ENCODE results near the gene HOGA1.
"Not testable (repeated sequence)": the region's sequence is repeated elsewhere in the genome, so short reads cannot be mapped to it uniquely, and the experiment has no call there.

HOGA1 gene

GRCh38 chr10:97584060-97584797 lies at the start of gene HOGA1:
TSS of gene HOGA1 (plus strand) at chr10:97584389. CDS start at chr10:97584704, 315 bp downstream.
- no peak for DNase-seq

- DNase-seq, result peak; percentile 70
Observed at GRCh38 chr10:97534746-97535367, 49.3 kb upstream of the HOGA1 start.

- DNase-seq, result no peak
Observed at GRCh38 chr10:97537186-97537869, 46.9 kb upstream of the HOGA1 start.

- DNase-seq, result no peak
Observed at GRCh38 chr10:97538411-97538810, 45.8 kb upstream of the HOGA1 start.

GRCh38 chr10:97538839-97539238 lies 45.4 kb upstream of the HOGA1 start:
- DNase-seq, result no peak

- DNase-seq, result no peak
Observed at GRCh38 chr10:97539523-97540200, 44.5 kb upstream of the HOGA1 start.

GRCh38 chr10:97540669-97541500 lies 43.3 kb upstream of the HOGA1 start:
- no peak for DNase-seq

- DNase-seq, result peak; percentile 58
Observed at GRCh38 chr10:97542169-97543024, 41.8 kb upstream of the HOGA1 start.

- DNase-seq, result peak; percentile 73
Observed at GRCh38 chr10:97543025-97543546, 41.1 kb upstream of the HOGA1 start.

- DNase-seq, result no peak
Observed at GRCh38 chr10:97546456-97547270, 37.5 kb upstream of the HOGA1 start.

GRCh38 chr10:97547271-97547600 lies 37.0 kb upstream of the HOGA1 start:
- DNase-seq, result no peak

- no peak for DNase-seq
Observed at GRCh38 chr10:97547962-97548361, 36.2 kb upstream of the HOGA1 start.

- no peak for DNase-seq
Observed at GRCh38 chr10:97548828-97549455, 35.2 kb upstream of the HOGA1 start.

- DNase-seq, result no peak
Observed at GRCh38 chr10:97549587-97550322, 34.4 kb upstream of the HOGA1 start.

GRCh38 chr10:97550336-97551149 lies 33.6 kb upstream of the HOGA1 start:
- no peak for DNase-seq

GRCh38 chr10:97551271-97551670 lies 32.9 kb upstream of the HOGA1 start:
- DNase-seq, result no peak

- DNase-seq, result peak; percentile 75
Observed at GRCh38 chr10:97553575-97554031, 30.6 kb upstream of the HOGA1 start.

GRCh38 chr10:97554336-97554735 lies 29.9 kb upstream of the HOGA1 start:
- not testable (repeated sequence) for DNase-seq
